CD1c-positive myeloid dendritic cell (primary cell): Measurements from ENCODE around the gene KCTD1.
A peak's percentile ranks its signal among the peaks of the same experiment; 100 is the strongest.

Experiments
- DNase-seq: peaks from one replicate; pipeline ENCODE4 v3.0.0-alpha.2; 2016; ENCODE audit errors: extremely low spot score

The KCTD1 gene

DNA sequence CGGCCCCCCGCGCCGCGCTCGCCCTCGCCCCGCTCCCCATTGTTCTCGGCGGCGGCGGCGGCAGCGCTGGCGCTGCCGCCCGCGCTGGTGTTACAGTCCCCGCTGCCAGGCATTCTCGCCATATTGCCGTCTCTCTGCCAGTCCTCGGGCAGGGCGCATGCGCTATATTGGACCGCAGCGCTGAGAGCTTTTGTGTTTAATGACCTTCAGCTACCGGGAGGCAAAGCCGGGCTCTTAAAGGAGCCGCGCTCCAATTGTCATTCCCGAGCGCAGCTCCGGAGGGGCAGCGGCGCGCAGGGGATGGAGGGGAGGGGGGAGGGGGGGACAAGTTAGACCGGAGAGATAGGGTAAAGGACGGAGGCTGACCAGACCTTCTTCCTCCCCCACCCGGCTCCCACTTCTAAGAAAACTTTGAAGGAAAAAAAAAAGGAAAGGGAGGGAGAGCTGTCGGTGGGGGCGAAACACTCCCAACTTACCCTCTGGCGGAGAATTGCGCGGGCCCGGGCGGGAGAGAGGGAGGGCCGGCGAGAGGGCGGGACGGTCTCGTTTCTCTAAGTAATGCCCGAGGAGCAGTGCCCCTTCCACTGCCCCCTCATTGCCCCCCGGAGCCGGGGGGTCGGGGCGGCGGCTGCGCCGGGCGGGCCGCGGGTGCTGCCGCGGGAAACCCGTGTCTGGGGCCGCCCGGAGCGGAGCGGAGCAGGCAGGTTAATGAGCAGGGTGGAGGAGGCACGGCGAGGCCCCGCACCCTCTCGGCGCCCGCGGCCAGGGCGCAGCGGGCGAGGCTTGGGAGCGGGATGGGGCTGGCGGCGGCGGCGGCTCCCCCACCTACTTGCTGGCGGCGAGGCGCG lies at the start of gene KCTD1:
Gene KCTD1 (minus strand): TSS at position 139 of the 848 bp plus-strand sequence. CDS start 17 bp downstream, at position 122.
- peak; percentile 78 for DNase-seq

DNA sequence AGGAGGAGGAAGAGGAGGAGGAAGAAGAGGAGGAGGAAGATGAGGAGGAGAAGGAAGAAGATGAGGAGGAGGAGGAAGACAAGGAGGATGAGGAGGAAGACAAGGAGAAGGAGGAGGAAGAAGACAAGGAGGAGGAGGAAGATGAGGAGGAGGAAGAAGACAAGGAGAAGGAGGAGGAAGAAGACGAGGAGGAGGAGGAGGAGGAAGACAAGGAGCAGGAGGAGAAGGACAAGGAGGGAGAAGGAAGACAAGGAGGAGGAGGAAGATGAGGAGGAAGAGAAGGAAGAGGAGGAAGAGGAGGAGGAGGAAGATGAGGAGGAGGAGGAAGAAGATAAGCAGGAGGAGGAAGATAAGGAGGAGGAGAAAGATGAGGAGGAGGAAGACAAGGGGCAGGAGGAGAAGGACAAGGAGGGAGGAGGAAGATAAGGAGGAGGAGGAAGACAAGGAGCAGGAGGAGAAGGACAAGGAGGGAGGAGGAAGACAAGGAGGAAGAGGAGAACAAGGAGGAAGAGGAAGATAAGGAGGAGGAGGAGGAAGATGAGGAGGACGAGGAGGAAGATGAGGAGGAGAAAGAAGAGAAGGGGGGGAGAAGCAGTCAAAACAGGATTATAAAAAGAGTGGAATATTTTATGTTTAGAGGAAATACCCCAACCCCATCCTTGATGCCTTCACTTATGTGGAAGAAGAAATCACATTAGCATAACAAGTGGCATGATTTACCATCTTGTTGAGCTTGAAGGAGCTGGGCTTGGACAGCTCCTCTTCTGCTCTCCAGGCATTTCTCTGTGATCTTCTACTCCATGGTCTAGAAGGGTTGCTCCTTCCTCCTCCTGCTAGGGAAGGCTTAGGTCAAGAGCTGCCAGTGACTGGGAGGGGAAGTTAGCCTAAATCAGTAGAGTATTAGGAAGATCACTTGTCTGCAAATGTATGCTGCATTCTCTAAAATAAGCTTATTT lies 45.3 kb upstream of the KCTD1 start:
- no peak for DNase-seq

GRCh38 chr18:26584745-26585144 lies 36.4 kb upstream of the KCTD1 start:
- DNase-seq, result no peak

DNA sequence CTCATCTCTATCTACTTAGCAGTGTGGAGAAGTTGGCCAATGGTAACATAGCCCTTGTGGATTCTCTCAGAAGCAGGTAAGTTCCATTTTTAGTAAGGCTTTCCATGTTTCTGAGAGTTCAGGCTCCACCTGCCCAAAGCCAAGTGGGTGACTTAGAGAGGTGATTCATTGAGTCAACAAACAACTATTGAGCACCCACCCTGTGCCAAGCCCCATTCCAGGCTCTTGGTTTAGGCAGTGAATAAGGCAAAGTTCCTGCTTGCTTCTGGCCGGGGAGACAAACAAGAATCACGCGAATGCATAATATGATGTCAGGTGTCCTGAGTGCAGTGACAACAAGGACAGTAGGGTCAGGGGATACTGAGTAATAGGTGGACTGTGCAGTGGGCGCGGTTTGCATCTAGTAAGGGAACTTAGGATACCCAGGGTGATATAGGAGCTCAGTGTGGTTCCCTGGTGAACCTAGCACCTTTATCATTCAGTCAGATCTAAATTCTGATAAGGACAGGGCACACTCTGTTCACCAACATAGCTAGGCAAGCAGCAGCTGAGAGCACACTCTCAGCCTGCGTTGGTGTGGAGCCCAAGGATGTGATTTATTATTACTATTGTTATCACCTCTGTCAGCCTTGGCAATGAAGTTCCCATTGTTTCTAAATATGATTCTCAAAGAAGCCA lies 31.7 kb upstream of the KCTD1 start:
- DNase-seq, result no peak

DNA sequence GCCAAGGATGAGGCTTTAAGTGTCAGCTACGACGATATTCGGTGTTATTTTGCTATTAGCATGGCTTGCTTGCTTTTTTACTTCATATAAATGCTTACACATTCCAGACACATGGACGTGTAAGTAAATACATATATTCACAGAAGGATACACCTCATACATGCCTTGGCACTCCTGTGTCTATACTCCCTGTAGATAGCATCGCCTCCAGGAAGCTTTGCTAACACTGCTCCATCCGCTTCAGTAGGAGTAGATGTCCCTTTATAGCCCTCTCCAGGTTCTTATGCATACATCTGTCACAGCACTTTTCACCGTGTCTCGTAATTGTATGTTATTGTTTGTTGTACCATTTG lies 27.5 kb upstream of the KCTD1 start:
- no peak for DNase-seq

GRCh38 chr18:26574958-26575864 lies 26.9 kb upstream of the KCTD1 start:
- DNase-seq, result no peak

DNA sequence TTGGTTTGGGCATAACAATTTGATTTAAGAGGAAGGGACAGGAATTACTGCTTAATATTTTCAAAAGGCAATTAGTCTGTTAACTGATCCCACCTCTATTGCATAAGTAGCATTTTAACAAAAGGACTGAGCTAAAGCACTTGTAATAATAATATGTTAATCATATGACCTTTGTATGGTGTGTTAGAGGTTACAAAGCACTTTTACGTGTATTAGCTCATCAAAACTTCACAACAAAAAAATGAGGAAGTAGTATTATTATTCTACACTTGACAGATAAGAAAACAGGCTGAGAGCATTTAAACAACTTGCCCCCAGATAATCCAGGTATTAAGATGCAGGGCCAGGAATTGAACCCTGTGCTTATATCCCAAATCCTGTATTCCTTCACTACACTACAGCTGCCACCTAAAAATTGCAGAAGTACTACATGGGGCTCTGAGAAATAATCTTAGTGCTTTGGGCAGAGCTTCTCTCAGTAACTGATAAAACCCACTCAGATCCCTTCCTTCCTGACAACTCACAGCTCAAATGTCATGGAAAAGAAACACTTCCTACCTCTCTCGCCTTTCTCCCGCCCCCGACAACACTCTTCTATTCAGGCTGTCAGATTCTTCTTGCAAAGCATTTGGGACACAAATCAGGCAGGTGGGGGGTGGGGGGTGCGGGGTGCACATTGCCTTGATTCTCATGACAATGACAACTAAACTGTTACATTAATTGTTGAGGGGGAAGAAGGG lies 20.7 kb upstream of the KCTD1 start:
- peak; percentile 7 for DNase-seq

- DNase-seq, result no peak
Observed at GRCh38 chr18:26568513-26568912, 20.2 kb upstream of the KCTD1 start.

DNA sequence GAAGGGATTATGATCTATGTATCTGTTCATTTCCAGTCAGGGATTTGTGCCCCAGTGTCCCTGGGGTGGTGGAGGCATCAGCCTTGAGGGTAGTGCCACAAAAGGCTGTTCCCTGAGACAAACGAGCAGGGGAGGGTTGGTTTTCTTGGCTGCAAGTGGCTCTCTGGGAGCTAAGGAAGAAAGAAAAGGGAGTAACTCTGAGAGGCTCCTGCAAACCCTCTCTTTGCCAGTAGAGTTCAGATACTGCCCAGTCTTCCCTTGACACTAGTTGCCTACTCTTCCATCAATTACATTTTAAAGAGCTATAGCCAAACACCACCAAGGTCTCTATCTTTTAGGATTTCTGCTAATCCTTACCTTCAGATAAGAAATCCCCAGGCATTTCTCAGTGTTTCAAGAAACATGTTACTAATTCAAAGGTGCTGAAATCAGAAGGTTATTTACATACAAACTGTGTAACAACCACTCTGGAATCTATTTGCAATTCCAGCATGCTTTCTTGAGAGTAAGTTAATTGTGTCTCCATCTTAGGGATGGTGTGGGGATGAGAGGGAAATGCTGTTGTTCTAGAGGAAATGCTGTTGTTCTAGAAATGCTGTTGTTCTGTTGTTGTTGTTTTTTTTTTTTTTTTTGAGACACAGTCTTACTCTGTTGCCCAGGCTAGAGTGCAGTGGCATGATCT lies 18.7 kb upstream of the KCTD1 start:
- DNase-seq, result no peak

DNA sequence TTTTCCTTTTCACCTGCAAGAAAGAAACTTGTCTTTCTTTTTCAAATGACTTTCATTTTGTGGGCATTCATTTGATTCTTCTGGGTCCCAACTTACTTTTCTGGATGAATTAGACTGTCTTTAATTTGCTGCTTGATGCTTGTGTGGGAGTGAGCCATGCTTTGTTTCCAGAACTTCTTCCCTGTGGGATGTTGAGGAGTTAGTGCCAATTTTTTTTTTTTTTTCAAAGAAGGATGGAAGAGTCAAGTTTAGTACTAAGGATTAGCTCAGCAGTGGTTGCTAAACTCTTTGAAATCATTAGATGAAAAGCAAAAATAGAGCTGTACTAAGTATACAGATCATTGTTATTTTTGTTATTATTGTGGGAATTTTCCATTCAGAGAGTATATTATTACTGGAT lies 17.2 kb upstream of the KCTD1 start:
- DNase-seq, result no peak

DNA sequence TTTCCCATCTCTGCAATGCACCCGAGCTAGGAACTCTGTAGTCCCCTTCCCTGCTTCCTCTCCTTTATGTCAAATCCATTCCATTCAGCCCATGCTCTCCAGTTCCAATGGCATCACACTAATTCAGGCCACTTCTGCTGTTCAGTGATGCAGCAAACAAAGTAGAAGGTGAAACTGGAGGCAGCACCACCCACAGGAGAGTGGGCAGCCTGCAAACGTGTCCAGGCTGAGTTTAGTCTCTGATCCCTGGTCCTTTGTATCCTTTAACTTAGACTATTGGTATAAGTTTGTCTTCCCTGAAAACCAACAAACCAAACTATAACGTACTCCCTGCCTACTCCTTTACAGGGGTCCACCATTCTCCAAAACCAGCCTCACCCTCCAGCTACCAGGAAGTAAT lies 14.7 kb upstream of the KCTD1 start:
- no peak for DNase-seq

DNA sequence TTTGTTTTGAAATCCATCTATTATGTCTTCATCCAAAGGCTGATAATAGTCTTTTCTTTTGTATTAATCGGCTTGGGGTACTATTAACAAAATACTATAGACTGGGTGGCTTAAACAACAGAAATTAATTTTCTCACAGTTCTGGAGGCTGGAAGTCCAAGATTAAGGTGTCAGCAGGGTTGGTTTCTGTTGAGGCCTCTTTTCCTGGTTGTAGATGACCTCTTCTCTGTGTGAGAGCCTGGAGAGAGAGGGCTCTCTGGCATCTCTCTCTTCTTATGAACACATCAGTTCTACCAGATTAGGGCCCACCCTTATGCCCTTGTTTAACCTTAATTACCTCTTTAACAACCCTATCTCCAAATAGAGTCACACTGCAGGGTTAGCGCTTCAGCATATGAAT lies 14.2 kb upstream of the KCTD1 start:
- DNase-seq, result no peak

DNA sequence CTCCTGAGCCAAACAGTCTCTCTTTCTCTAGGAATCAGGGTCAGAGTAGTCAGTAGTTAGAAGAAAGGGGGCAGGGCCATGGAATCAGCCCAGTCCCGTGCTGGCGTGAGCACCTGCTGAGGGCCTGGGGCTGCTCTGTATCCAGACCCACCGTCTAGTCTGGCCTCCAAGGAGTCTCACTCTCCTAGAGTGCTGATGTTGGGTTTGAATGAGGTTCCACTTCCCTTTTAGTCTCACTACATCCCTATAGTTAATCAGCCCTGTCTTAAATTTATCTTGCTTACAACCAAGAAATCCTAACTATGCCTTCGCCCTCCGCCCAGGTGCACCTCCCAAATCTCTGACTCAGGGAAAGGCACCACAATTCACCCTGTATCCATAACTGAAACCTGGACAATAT lies 13.4 kb upstream of the KCTD1 start:
- no peak for DNase-seq

- no peak for DNase-seq
Observed at GRCh38 chr18:26556573-26556972, 8.2 kb upstream of the KCTD1 start.

GRCh38 chr18:26555804-26556553 lies 7.6 kb upstream of the KCTD1 start:
- no peak for DNase-seq

GRCh38 chr18:26553943-26554342 lies 5.6 kb upstream of the KCTD1 start:
- no peak for DNase-seq

DNA sequence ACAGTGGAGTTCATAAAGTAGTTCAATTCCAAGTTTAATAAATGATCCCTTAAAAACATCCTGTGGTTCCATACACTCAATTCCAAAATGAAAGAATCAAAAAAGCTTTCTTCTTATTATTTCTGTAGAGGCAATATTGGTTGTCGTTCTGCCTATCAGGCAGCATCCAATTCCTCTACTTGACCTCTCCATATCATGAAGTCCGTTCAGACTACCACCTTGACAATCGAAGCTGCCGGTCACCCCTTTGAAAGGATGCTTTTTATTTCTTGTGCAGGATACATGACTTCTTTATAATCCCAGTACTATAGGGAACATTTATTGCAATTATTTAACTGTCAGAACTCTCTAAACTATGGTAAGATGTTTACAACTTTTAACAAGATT lies 3.3 kb upstream of the KCTD1 start:
- no peak for DNase-seq

- DNase-seq, result no peak
Observed at GRCh38 chr18:26550998-26551694, 2.8 kb upstream of the KCTD1 start.
